OCI-LY3 (cell line): Measurements from ENCODE around the gene RAB29.

Source experiments
- H2AFZ ChIP-seq: fragments of 200-600, 300-600 bp; shearing (Covaris generic); 2 replicates; pipeline ENCODE4 v1.6.0; 2014; ENCODE audit warnings: antibody characterized with exemption, low read depth, low read length
- H3K27ac ChIP-seq: fragments of 200-600, 300-600 bp; sonication (generic); 2 replicates; pipeline ENCODE4 v1.5.1; 2014; ENCODE audit warnings: mild to moderate bottlenecking, low read length, moderate library complexity, mixed read lengths
- H3K27me3 ChIP-seq: fragments of 200-600, 300-600 bp; sonication (generic); 2 replicates; pipeline ENCODE4 v1.6.1; 2014; ENCODE audit warnings: low read depth, low read length, mixed read lengths
- H3K36me3 ChIP-seq: fragments of 200-600, 300-600 bp; sonication (generic); replicated peaks from 2 replicates; pipeline ENCODE3; 2014; ENCODE audit warnings: low read depth, low read length, mixed read lengths
- H3K4me1 ChIP-seq: fragments of 300-600, 200-600 bp; sonication (generic); 2 replicates; pipeline ENCODE4 v1.6.1; 2014; ENCODE audit warnings: low read length, mixed read lengths
- H3K4me2 ChIP-seq: fragments of 200-600, 300-600 bp; sonication (generic); 2 replicates; pipeline ENCODE4 v1.6.1; 2014; ENCODE audit warnings: low read length, mixed read lengths
- H3K4me3 ChIP-seq: fragments of 300-600, 200-600 bp; sonication (generic); 2 replicates; pipeline ENCODE4 v1.5.1; 2014; ENCODE audit warnings: antibody characterized with exemption, mild to moderate bottlenecking, low read length, moderate library complexity
- H3K79me2 ChIP-seq: fragments of 300-600, 200-600 bp; shearing (Covaris generic); 2 replicates; pipeline ENCODE4 v1.6.1; 2014; ENCODE audit warnings: mild to moderate bottlenecking, low read length, mixed read lengths
- H3K9ac ChIP-seq: fragments of 300-600, 200-600 bp; shearing (Covaris generic); 2 replicates; pipeline ENCODE4 v1.6.0; 2014; ENCODE audit warnings: mild to moderate bottlenecking, low read length, moderate library complexity
- H3K9me3 ChIP-seq: fragments of 200-600, 300-600 bp; shearing (Covaris generic); 2 replicates; pipeline ENCODE4 v1.6.1; 2014; ENCODE audit warnings: low read length, mixed read lengths; ENCODE audit not compliant: insufficient read depth
- H4K20me1 ChIP-seq: fragments of 200-600, 300-600 bp; sonication (generic); 2 replicates; pipeline ENCODE4 v1.6.1; 2016; ENCODE audit warnings: low read length, mixed read lengths; ENCODE audit not compliant: insufficient read depth
- CTCF ChIP-seq: fragments of 200-600, 300-600 bp; sonication (generic); IDR thresholded peaks from 2 replicates; pipeline ENCODE4 v1.5.1; 2014; ENCODE audit warnings: antibody characterized with exemption, low read length, low read depth
- EZH2phosphoT487 ChIP-seq: fragments of 200-600 bp; shearing (Covaris generic); IDR thresholded peaks from 2 replicates; pipeline ENCODE4 v1.6.1; 2018; ENCODE audit warnings: antibody characterized with exemption, mixed run types, low read depth

Gene RAB29

GRCh38 chr1:205735218-205735617 is 40.1 kb downstream of the RAB29 start:
- Histone ChIP-seq H3K27ac (no peak overlapping the region), H2AFZ (no peak overlapping the region), H3K79me2 (peaks cover 100% of the 10 kb centered on the region), H3K4me1 (peaks cover 7% of the 10 kb centered on the region), H3K4me2 (no peak overlapping the region), H3K27me3 (no peaks in the 10 kb centered on the region), H3K4me3 (no peak overlapping the region), H4K20me1 (peaks cover 86% of the 10 kb centered on the region), H3K36me3 (peaks cover 54% of the 10 kb centered on the region), H3K9ac (no peak overlapping the region), H3K9me3 (no peaks in the 10 kb centered on the region)
- TF ChIP-seq EZH2phosphoT487 (no peak), CTCF (no peak)

GRCh38 chr1:205733438-205734175 is 41.7 kb downstream of the RAB29 start:
- no peak for TF ChIP-seq CTCF
- TF ChIP-seq EZH2phosphoT487 = no peak
- peaks cover 49% of the 10 kb centered on the region for H3K36me3 ChIP-seq
- no peaks in the 10 kb centered on the region for H3K27me3 ChIP-seq
- H2AFZ ChIP-seq = no peak overlapping the region
- no peak overlapping the region for H3K27ac ChIP-seq
- H3K9ac ChIP-seq = no peak overlapping the region
- H3K4me2 ChIP-seq = no peak overlapping the region
- peaks cover 100% of the 10 kb centered on the region for H3K79me2 ChIP-seq
- no peak overlapping the region for H3K4me3 ChIP-seq
- H3K9me3 ChIP-seq = no peaks in the 10 kb centered on the region
- H3K4me1 ChIP-seq = peaks cover 7% of the 10 kb centered on the region
- peaks cover 79% of the 10 kb centered on the region for H4K20me1 ChIP-seq

- H3K9ac ChIP-seq = no peak overlapping the region
- no peak overlapping the region for H3K4me2 ChIP-seq
- TF ChIP-seq CTCF (no peak), EZH2phosphoT487 (no peak)
- H3K27me3 ChIP-seq = no peaks in the 10 kb centered on the region
- H3K36me3 ChIP-seq = peaks cover 58% of the 10 kb centered on the region
- no peak overlapping the region for H3K4me3 ChIP-seq
- H3K9me3 ChIP-seq = no peaks in the 10 kb centered on the region
- H3K79me2 ChIP-seq = peaks cover 100% of the 10 kb centered on the region
- peaks cover 81% of the 10 kb centered on the region for H4K20me1 ChIP-seq
- no peak overlapping the region for H2AFZ ChIP-seq
- no peak overlapping the region for H3K27ac ChIP-seq
- no peaks in the 10 kb centered on the region for H3K4me1 ChIP-seq
Observed at GRCh38 chr1:205729945-205730610, 45.2 kb downstream of the RAB29 start.

GRCh38 chr1:205726619-205727125 is 48.6 kb downstream of the RAB29 start:
- Histone ChIP-seq H3K27me3 (no peaks in the 10 kb centered on the region), H3K9me3 (no peaks in the 10 kb centered on the region), H3K79me2 (peaks cover 92% of the 10 kb centered on the region), H3K4me2 (no peak overlapping the region), H3K36me3 (peaks cover 65% of the 10 kb centered on the region), H4K20me1 (peaks cover 62% of the 10 kb centered on the region), H3K9ac (no peak overlapping the region), H2AFZ (no peak overlapping the region), H3K27ac (no peak overlapping the region), H3K4me1 (no peaks in the 10 kb centered on the region), H3K4me3 (no peak overlapping the region)
- TF ChIP-seq EZH2phosphoT487 (no peak), CTCF (no peak)
